Panc1 (cell line): ENCODE results near the gene FOXD4L6.
"Not testable (repeated sequence)": the region's sequence is repeated elsewhere in the genome, so short reads cannot be mapped to it uniquely, and the experiment has no call there.

ENCODE experiments used
- POLR2AphosphoS5 ChIP-seq: IDR thresholded peaks from 2 replicates; pipeline ENCODE4 v1.6.1; 2012; ENCODE audit warnings: mild to moderate bottlenecking, low read depth, low read length, moderate library complexity
- TF ChIP-seq, protein P1 (sequence below): fragments of 450-650 bp; IDR thresholded peaks from 2 replicates; pipeline ENCODE4 v1.5.1; 2017; ENCODE audit warnings: mild to moderate bottlenecking
- TF ChIP-seq, protein P2 (sequence below), 2 experiments: IDR thresholded peaks; 2 replicates each; pipeline ENCODE4 v1.6.1; 2011 to 2012; ENCODE audit warnings: low read depth in 2 of 2, control low read depth in 1 of 2, low read length in 1 of 2, mild to moderate bottlenecking in 1 of 2, moderate library complexity in 1 of 2; ENCODE audit not compliant: insufficient read depth in 1 of 2

DNA sequence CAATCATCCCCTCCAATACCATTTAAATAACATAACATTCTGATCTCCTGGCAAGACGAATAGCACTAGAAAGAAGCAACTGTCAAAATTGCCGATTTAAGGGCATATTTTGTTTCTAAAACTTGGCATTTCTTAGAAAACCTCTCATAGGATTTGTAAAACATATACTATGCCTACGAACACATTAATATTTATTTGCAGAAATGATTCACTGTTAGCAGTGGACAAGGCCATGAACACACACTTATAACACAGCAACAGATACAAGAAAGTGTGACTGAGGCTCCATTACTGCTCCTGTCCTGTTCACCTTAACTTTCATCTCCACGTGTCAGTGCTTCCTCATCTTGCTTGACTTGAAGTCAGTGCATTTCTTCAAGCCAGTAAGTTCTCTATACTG, 46.1 kb downstream of the FOXD4L6 start:
- TF ChIP-seq, protein P1, sequence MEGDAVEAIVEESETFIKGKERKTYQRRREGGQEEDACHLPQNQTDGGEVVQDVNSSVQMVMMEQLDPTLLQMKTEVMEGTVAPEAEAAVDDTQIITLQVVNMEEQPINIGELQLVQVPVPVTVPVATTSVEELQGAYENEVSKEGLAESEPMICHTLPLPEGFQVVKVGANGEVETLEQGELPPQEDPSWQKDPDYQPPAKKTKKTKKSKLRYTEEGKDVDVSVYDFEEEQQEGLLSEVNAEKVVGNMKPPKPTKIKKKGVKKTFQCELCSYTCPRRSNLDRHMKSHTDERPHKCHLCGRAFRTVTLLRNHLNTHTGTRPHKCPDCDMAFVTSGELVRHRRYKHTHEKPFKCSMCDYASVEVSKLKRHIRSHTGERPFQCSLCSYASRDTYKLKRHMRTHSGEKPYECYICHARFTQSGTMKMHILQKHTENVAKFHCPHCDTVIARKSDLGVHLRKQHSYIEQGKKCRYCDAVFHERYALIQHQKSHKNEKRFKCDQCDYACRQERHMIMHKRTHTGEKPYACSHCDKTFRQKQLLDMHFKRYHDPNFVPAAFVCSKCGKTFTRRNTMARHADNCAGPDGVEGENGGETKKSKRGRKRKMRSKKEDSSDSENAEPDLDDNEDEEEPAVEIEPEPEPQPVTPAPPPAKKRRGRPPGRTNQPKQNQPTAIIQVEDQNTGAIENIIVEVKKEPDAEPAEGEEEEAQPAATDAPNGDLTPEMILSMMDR: not testable (repeated sequence)
- TF ChIP-seq, protein P2, sequence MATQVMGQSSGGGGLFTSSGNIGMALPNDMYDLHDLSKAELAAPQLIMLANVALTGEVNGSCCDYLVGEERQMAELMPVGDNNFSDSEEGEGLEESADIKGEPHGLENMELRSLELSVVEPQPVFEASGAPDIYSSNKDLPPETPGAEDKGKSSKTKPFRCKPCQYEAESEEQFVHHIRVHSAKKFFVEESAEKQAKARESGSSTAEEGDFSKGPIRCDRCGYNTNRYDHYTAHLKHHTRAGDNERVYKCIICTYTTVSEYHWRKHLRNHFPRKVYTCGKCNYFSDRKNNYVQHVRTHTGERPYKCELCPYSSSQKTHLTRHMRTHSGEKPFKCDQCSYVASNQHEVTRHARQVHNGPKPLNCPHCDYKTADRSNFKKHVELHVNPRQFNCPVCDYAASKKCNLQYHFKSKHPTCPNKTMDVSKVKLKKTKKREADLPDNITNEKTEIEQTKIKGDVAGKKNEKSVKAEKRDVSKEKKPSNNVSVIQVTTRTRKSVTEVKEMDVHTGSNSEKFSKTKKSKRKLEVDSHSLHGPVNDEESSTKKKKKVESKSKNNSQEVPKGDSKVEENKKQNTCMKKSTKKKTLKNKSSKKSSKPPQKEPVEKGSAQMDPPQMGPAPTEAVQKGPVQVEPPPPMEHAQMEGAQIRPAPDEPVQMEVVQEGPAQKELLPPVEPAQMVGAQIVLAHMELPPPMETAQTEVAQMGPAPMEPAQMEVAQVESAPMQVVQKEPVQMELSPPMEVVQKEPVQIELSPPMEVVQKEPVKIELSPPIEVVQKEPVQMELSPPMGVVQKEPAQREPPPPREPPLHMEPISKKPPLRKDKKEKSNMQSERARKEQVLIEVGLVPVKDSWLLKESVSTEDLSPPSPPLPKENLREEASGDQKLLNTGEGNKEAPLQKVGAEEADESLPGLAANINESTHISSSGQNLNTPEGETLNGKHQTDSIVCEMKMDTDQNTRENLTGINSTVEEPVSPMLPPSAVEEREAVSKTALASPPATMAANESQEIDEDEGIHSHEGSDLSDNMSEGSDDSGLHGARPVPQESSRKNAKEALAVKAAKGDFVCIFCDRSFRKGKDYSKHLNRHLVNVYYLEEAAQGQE (IDR thresholded peaks at IDR 0.05; ENCODE audit: insufficient read depth in 1 of 2, low read depth in 2 of 2, low read length in 1 of 2): not testable (repeated sequence)
- TF ChIP-seq POLR2AphosphoS5: not testable (repeated sequence)
